Subcutaneous adipose tissue (tissue), 4 donors: ENCODE data around the gene MADD. TPM values are rescaled to one million over a fixed set of nuclear protein-coding genes. Genes with fewer than 3 reads are reported as not detected.

Experiments
- CTCF ChIP-seq: fragments of 450-650 bp; IDR thresholded peaks from one replicate; pipeline ENCODE4 v1.5.1; 2016; ENCODE audit warnings: low read depth, mild to moderate bottlenecking, control low read depth, antibody characterized with exemption, moderate library complexity
- total RNA-seq, 4 donors: library from RNA; depleted of rRNA; stranded (reverse); fragments of >200 nt; gene quantifications; one replicate each; pipeline ENCODE4 v1.1.0, GENCODE V29; 2016

MADD gene
- total RNA-seq, 4 donors from 2014 or later: 21.0 to 52.2 (median 44.6) TPM

GRCh38 chr11:47347137-47347536 is 77.2 kb downstream of the MADD start:
- no peak for TF ChIP-seq CTCF

- TF ChIP-seq CTCF: no peak
Measured at GRCh38 chr11:47348131-47348802, 78.3 kb downstream of the MADD start.

GRCh38 chr11:47348859-47349258 is 78.9 kb downstream of the MADD start:
- TF ChIP-seq CTCF: no peak

DNA sequence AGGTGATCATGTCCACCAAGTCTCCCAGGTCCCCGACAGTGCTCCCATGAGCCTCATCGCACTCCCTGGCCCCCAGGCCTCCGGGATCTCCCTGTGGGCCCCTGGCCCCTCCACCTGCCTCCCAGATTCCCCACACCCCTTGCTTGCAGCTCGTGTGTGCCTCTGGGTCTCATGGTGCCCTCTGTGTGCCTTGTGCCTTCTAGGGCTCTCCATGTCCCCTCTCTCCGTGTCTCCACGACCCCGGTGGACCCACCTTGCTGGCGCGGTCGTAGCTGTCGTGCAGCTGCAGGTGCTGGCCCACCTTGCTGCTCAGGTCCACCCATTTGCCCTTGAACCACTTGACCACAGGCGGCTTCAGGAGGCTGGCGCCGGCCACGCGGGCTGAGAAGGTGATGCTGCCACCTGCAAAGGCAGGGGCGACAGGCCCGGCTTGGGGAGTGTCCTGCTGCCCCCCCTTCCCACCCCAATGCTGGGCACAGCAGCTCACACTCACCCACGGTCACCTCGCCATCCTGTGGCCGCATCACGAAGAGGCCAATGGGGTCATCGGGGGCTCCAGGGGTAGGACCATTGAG is 79.7 kb downstream of the MADD start:
- no peak for TF ChIP-seq CTCF

GRCh38 chr11:47350315-47350714 is 80.4 kb downstream of the MADD start:
- TF ChIP-seq CTCF: no peak

GRCh38 chr11:47351156-47352126 is 81.5 kb downstream of the MADD start:
- TF ChIP-seq CTCF: no peak

- TF ChIP-seq CTCF: no peak
Measured at GRCh38 chr11:47352556-47352955, 82.6 kb downstream of the MADD start, which contains the start of gene MYBPC3. TSS of gene MYBPC3 (minus strand) at chr11:47352702. CDS start at chr11:47352647, 55 bp downstream.
